Subcutaneous adipose tissue (tissue), 4 donors: ENCODE measurements around the gene ERF. TPM values are rescaled to one million over a fixed set of nuclear protein-coding genes. Genes with fewer than 3 reads are reported as not detected.

ENCODE experiments used
- total RNA-seq, 4 donors: library from RNA; depleted of rRNA; stranded (reverse); fragments of >200 nt; gene quantifications; one replicate each; pipeline ENCODE4 v1.1.0, GENCODE V29; 2016
- TF ChIP-seq, protein P1 (sequence below): fragments of 450-650 bp; IDR thresholded peaks from one replicate; pipeline ENCODE4 v1.5.1; 2016; ENCODE audit warnings: low read depth, mild to moderate bottlenecking, control low read depth, antibody characterized with exemption, moderate library complexity

ERF gene
- total RNA-seq, 4 donors from 2014 or later: 9.9 to 19.4 (median 14.0) TPM

DNA sequence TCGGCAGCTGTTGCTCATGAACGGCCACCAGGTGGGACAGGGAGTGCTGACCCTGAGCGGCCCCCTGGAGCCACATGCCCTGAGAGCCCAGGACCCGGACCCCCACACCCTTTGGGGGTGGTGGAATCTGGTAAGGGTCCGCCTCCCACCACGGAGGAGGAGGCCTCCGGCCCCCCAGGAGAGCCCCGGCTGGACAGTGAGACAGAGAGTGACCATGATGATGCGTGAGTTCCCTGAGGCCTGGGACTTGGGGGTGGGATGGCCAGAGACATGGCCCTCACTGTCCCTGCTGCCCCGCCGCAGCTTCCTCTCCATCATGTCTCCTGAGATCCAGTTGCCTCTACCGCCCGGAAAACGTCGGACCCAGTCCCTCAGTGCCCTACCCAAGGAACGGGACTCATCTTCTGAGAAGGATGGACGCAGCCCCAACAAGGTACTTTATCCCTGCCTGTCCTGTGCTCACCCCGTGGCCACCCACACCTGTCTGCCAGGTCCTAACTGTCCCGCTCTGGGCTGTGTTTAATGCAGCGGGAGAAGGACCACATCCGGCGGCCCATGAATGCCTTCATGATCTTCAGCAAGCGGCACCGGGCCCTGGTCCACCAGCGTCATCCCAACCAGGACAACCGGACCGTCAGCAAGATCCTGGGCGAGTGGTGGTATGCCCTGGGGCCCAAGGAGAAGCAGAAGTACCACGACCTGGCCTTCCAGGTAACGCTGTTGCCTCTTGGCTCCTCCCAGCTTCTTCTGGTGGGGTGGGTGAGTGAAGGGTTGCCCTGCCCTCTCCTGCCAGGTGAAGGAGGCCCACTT is 32.3 kb upstream of the ERF start:
- TF ChIP-seq, protein P1, sequence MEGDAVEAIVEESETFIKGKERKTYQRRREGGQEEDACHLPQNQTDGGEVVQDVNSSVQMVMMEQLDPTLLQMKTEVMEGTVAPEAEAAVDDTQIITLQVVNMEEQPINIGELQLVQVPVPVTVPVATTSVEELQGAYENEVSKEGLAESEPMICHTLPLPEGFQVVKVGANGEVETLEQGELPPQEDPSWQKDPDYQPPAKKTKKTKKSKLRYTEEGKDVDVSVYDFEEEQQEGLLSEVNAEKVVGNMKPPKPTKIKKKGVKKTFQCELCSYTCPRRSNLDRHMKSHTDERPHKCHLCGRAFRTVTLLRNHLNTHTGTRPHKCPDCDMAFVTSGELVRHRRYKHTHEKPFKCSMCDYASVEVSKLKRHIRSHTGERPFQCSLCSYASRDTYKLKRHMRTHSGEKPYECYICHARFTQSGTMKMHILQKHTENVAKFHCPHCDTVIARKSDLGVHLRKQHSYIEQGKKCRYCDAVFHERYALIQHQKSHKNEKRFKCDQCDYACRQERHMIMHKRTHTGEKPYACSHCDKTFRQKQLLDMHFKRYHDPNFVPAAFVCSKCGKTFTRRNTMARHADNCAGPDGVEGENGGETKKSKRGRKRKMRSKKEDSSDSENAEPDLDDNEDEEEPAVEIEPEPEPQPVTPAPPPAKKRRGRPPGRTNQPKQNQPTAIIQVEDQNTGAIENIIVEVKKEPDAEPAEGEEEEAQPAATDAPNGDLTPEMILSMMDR: no peak

DNA sequence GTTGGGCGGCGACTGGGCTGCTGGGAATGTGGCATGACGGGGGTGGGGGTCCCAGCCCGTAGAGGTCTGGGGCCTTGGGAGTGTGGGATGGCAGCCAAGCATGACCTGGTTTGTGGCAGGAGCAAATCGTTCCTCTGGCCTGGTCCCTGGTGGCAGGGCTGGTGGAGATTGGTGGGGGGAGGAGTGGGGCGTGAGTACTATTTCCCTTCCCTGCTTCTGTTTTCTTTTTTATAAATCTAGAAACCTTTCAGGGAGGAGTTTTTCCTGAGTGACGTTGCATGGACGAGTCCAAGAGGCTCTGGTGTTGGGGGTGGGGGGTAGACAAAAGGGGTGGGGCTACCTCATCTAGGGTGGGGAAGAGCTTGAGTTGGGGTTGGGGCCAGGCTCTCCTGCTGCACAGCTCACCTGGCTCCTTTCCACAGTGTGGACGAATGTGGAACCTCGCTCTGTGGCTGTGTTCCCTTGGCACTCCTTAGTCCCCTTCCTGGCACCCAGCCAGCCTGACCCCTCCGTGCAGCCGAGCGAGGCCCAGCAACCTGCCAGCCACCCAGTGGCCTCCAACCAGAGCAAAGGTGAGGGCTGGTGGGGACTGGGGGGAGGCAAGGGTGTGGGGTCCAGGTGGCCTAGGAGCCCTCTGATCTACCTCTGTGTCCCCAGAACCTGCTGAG is 31.6 kb upstream of the ERF start:
- TF ChIP-seq, protein P1: no peak

DNA sequence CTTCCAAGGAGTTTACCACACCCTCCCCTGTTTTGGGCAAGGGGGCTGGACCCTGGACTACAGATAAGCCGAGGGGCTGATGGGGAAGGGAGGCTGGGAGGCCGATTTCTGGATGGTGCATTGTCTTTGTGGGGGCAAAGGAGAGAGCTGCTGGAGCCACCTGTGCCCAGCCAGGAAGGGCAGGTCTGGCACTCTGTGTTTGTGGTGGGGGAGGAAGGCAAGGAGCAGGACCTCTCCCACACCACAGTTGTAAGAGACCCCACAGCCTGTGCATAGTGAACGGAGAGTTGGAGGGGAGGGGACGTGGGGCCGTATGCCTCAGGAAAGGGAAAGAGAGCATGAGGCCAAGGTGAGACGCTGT is 31.0 kb upstream of the ERF start:
- TF ChIP-seq, protein P1: no peak

DNA sequence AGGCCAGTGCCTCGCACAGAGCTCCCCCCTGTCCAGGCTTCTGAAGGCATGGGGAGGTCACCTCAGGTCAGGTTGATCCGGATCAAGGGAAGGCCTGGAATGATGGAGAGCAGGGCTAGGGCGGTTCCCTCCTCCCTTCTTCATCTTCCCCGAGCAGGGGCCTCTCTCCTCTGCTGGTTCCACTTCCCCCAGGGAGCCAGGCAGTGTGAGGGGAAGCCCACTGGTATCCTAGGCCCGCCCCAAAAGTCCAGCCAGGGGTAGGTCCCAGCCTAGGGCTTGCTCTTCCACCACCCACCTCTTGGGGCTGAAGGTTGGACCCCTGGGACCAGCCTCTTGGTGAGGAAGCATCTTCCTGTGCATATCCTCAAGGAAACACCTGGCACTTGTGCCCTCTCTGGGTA is 30.6 kb upstream of the ERF start:
- TF ChIP-seq, protein P1: no peak

DNA sequence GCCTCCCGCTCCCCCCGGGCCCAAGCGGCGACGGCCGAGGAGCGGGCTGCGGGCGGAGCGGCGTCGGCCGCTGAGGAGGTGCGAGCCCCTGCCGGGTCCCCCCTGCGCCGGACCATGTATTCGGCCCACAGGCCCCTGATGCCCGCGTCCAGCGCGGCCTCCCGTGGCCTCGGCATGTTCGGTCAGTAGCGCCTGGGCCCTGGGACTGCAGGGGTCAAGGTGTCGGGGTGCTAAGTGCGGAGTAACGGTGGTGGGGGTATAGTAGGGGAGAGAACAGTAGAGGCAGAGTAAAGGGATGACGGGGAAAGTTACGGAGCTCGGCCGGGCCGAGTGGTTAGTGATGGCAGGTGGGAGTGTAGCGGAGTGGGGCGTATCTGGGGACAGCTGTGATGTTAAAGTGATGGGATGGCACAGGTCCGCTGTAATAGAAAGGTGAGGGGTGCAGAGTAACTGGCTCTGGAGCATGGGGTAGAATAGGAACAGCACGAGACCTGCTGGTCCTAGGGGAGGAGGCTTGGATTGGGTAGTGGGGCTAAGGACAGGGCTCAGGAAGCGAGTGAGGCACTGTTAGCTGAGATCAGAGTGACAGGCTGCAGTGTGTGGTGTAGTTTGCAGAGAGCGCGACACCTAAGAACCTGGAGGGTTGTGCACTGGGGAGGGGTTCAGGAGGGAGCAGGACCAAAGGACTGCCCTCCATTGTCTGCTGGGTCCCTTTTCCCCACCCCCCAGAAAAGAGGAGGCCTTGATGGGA is 29.8 kb upstream of the ERF start:
- TF ChIP-seq, protein P1: no peak

DNA sequence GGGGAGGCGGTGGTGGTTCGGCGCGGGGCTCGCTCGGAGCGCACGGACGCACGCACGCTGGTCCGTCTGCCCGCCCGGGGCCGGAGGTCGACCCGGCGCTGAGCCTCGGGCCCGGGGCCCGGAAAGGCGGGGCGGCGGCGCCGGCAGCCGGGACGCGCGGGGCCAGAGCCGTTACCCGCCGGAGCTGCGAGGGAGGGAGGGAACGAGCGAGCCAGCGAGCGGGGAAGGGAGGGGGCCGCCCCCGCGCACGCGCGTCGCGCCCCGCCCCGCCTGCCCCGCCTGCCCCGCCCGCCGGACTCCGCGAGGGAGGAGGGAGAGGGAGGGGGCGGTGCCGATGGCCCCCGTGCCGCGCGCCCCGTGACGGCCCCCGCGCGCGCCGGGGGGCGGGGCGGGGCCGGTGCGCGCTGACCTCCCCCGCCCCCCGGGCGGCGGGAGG is 29.2 kb upstream of the ERF start:
- TF ChIP-seq, protein P1: no peak
